Activated CD4-positive, alpha-beta T cell treated with anti-CD3 and anti-CD28 coated beads, Interleukin-2, amount 50 U/mL, for 4 hours (primary cell): ENCODE results near the gene PHKB.

Experiments
- DNase-seq, 2 experiments: peaks; one replicate each; pipeline ENCODE4 v3.0.0-alpha.2; 2020

The PHKB gene

GRCh38 chr16:47734081-47734857 is 273.1 kb downstream of the PHKB start:
- no peak for DNase-seq

- DNase-seq: no peak
Measured at GRCh38 chr16:47734987-47735594, 274.0 kb downstream of the PHKB start.

- no peak for DNase-seq
Measured at GRCh38 chr16:47750371-47750770, 289.2 kb downstream of the PHKB start.
